Transverse colon (tissue), 4 donors: Measurements from ENCODE around the gene CATSPERE. TPM values are rescaled to one million over a fixed set of nuclear protein-coding genes. Genes with fewer than 3 reads are reported as not detected.
"Not testable (repeated sequence)": the region's sequence is repeated elsewhere in the genome, so short reads cannot be mapped to it uniquely, and the experiment has no call there.

Source experiments
- DNase-seq: peaks from one replicate; pipeline ENCODE4 v3.0.0-alpha.2; 2019
- H3K27ac ChIP-seq, 4 donors: fragments of 200-600 bp; sonication (generic); 2 replicates each; pipeline ENCODE4 v1.5.1; 2016 to 2018; ENCODE audit warnings: inconsistent platforms in 4 of 4
- H3K27me3 ChIP-seq: fragments of 200-600 bp; sonication (generic); 2 replicates; pipeline ENCODE4 v1.5.1; 2017; ENCODE audit warnings: inconsistent platforms
- H3K36me3 ChIP-seq, 4 donors: fragments of 200-600 bp; sonication (generic); 2 replicates each; pipeline ENCODE4 v1.5.1; 2017 to 2019; ENCODE audit warnings: inconsistent platforms in 4 of 4
- H3K4me1 ChIP-seq, 4 donors: fragments of 200-600 bp; sonication (generic); 2 replicates each; pipeline ENCODE4 v1.5.1; 2017 to 2020; ENCODE audit warnings: inconsistent platforms in 4 of 4
- H3K4me3 ChIP-seq, 4 donors: fragments of 200-600 bp; sonication (generic); 1 replicate in 1 of 4; 2 replicates in 3 of 4; pipeline versions ENCODE4 v1.5.1 to v1.6.1; 2017 to 2019; ENCODE audit warnings: inconsistent platforms in 4 of 4
- H3K9me3 ChIP-seq, 2 donors: fragments of 200-600 bp; sonication (generic); 2 replicates each; pipeline ENCODE4 v1.5.1; 2017 to 2019; ENCODE audit warnings: inconsistent platforms in 2 of 2
- EP300 ChIP-seq: sonication (generic); formaldehyde crosslinking; IDR thresholded peaks from one replicate; pipeline ENCODE4 v1.6.1; 2017; ENCODE audit warnings: antibody characterized with exemption, low read depth
- POLR2A ChIP-seq: fragments of 450-650 bp; IDR thresholded peaks from one replicate; pipeline ENCODE4 v1.6.1; 2016; ENCODE audit warnings: antibody characterized with exemption, mild to moderate bottlenecking, moderate library complexity
- POLR2AphosphoS5 ChIP-seq, 3 donors: sonication (generic); formaldehyde crosslinking; IDR thresholded peaks; one replicate each; pipeline ENCODE4 v1.6.1; 2016; ENCODE audit warnings: antibody characterized with exemption in 3 of 3
- WGBS, 2 donors: methylation state at CpG; one replicate each; pipeline ENCODE4 v1.1.5; 2018; ENCODE audit warnings: low coverage in 1 of 2; 5-methylcytosine and 5-hydroxymethylcytosine counted together
- in situ Hi-C, 4 donors: fragments of 200-750 bp; cut with MboI; loops; one replicate each; pipeline versions ENCODE4 v1.15.0 to v1.15.1; 2017; ENCODE audit warnings: low sequenced_read_pairs in 3 of 4, low pct_ligation_motif_present in 1 of 4, low pct_unique_long_range_greater_than_20kb in 1 of 4
- intact Hi-C: fragments of 100-400 bp; cut with DNase I; formaldehyde crosslinking; loops from one replicate; pipeline ENCODE4 v1.15.1; 2023; ENCODE audit warnings: low total_unique reads
- total RNA-seq, 4 donors: library from RNA; depleted of rRNA; stranded (reverse); fragments of >200 nt; gene quantifications; one replicate each; pipeline ENCODE4 v1.1.0, GENCODE V29; 2016
- TF ChIP-seq, protein P1 (sequence below), 5 experiments: fragments of 200-600 bp in 3 of 5; fragments of 450-650 bp in 2 of 5; sonication (generic) in 3 of 5; IDR thresholded peaks; 1 replicate in 2 of 5; 2 replicates in 3 of 5; pipeline ENCODE4 v1.5.1; 2016 to 2017; ENCODE audit warnings: antibody characterized with exemption in 5 of 5, inconsistent platforms in 3 of 5, mild to moderate bottlenecking in 2 of 5, moderate library complexity in 1 of 5

The CATSPERE gene
- total RNA-seq, 4 donors from 2014 or later = 0.55 to 2.7 TPM; not detected in 2

- no peak for TF ChIP-seq POLR2A
- TF ChIP-seq, protein P1, sequence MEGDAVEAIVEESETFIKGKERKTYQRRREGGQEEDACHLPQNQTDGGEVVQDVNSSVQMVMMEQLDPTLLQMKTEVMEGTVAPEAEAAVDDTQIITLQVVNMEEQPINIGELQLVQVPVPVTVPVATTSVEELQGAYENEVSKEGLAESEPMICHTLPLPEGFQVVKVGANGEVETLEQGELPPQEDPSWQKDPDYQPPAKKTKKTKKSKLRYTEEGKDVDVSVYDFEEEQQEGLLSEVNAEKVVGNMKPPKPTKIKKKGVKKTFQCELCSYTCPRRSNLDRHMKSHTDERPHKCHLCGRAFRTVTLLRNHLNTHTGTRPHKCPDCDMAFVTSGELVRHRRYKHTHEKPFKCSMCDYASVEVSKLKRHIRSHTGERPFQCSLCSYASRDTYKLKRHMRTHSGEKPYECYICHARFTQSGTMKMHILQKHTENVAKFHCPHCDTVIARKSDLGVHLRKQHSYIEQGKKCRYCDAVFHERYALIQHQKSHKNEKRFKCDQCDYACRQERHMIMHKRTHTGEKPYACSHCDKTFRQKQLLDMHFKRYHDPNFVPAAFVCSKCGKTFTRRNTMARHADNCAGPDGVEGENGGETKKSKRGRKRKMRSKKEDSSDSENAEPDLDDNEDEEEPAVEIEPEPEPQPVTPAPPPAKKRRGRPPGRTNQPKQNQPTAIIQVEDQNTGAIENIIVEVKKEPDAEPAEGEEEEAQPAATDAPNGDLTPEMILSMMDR (IDR thresholded peaks at IDR 0.05) = no peak
- TF ChIP-seq POLR2AphosphoS5 (IDR thresholded peaks at IDR 0.05) = no peak
- no peak for TF ChIP-seq EP300
- no peaks in the 10 kb centered on the region for H3K27me3 ChIP-seq
- H3K27ac ChIP-seq = no peak overlapping the region
Observed at GRCh38 chr1:244665771-244666217, 204.7 kb downstream of the CATSPERE start.

DNA sequence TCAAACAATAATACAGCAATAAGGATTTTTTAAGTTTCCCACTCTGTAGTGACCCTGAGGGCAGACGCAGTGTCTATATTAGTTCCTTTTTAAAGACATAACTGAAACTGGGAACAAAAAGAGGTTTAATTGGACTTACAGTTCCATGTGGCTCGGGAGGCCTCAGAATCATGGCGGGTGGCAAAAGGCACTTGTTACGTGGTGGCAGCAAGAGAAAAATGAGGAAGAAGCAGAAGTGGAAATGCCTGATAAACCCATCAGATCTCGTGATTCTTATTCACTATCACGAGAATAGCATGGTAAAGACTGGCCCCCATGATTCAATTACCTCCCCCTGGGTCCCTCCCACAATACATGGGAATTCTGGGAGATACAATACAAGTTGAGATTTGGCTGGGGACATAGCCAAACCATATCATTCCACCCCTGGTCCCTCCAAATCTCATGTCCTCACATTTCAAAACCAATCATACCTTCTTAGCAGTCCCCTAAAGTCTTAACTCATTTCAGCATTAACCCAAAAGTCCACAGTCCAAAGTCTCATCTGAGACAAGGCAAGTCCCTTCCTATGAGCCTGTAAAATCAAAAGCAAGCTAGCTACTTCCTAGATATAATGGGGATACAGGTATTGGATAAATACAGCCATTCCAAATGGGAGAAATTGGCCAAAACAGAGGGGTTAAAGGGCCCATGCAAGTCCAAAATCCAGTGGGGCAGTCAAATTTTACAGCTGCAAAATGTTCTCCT is 205.8 kb downstream of the CATSPERE start:
- WGBS, 2 donors = 79 to 92% methylated on average over 6 of the region's 6 CpGs
- H3K9me3 ChIP-seq, H3K27me3 ChIP-seq, intact Hi-C loops, H3K27ac ChIP-seq, in situ Hi-C loops, H3K4me3 ChIP-seq, DNase-seq, H3K36me3 ChIP-seq: not testable (repeated sequence)
- H3K4me1 ChIP-seq = peaks cover 0 to 24% (median 8%) of the 10 kb centered on the region in 4 donors

More at GRCh38 chr1:244665771-244666217, 204.7 kb downstream of the CATSPERE start:
- H3K9me3 ChIP-seq = no peaks in the 10 kb centered on the region
- H3K4me1 ChIP-seq = peaks cover 0 to 24% (median 8%) of the 10 kb centered on the region in 4 donors
- in situ Hi-C loops (no loop called here), intact Hi-C loops (no loop called here)
- no peaks in the 10 kb centered on the region for H3K36me3 ChIP-seq
- H3K4me3 ChIP-seq = no peak overlapping the region
- 54 to 69% methylated on average over 4 of the region's 4 CpGs for WGBS, 2 donors
- DNase-seq = no peak

DNA sequence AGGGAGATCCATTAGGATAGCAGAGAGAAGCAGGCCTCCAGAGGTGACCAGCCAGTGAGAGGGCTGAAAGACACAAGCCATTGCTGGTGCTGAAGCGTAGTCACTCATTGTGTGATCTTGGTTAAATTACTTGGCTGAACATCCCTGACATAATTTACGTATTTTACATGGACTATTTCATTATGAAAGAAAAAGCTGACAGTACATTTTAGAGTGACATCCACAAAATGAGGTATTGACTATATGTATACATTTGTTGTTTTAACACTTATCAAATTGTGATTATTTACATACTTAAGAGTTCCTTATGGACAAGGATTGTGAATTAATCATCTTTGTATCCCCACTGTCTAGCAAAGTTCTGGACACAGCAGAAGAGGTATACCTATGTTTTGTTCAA is 206.7 kb downstream of the CATSPERE start:
- intact Hi-C loops = no loop called here

DNA sequence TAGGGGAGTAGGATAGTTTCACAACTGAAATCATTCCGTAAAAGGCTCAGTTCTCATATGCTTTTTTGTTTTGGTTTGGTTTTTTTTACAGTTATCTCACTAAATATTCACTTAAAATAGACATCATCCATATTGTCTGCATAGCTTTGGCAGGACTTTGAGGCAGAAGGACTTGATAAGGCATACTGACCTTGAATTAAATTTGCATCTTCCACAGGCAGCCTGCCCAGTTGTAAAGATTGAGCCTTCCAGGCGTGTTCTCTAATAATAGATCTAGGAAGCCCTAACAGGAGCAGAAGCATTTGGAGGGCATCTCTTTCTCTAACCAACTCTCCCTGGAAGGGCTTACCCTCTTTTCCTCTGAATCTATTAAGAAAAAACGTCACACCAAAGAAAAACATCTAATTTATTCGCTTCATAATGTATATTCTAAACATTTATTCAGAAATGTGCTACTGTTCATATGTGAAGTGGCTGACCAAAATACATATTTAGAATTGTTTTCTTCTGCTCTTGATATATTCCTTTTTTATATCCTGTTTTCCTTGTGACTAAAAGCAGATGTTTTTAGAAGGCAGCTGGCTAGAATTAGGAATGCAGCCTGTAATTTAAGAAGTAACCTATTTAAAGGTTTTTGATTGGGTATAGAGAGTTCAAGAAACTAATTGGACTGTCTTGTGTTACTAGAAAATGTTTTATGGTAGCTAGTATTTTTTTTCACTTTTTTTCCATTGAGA is 212.0 kb downstream of the CATSPERE start:
- Histone ChIP-seq H3K27ac (peak overlapping the region; percentile 17 to 66 (median 58)), H3K36me3 (peaks cover 0 to 4% (median 0%) of the 10 kb centered on the region in 4 donors), H3K4me1 (peaks cover 0 to 11% (median 2%) of the 10 kb centered on the region in 4 donors), H3K9me3 (no peaks in the 10 kb centered on the region), H3K27me3 (no peaks in the 10 kb centered on the region), H3K4me3 (no peak overlapping the region)
- DNase-seq = no peak
- 47 to 48% methylated on average over 3 to 4 of the region's 4 CpGs for WGBS, 2 donors
- intact Hi-C loops = no loop called here
- in situ Hi-C loops = no loop called here
- TF ChIP-seq POLR2A = no peak
- no peak for TF ChIP-seq POLR2AphosphoS5 (IDR thresholded peaks at IDR 0.05)
- TF ChIP-seq EP300 = no peak
- TF ChIP-seq, protein P1 (IDR thresholded peaks at IDR 0.05) = no peak

More for the DNA sequence above, 206.7 kb downstream of the CATSPERE start:
- Histone ChIP-seq H3K36me3 (no peaks in the 10 kb centered on the region), H3K27me3 (no peaks in the 10 kb centered on the region), H3K4me3 (no peak overlapping the region), H3K4me1 (peaks cover 0 to 21% (median 4%) of the 10 kb centered on the region in 4 donors), H3K9me3 (no peaks in the 10 kb centered on the region), H3K27ac (no peak overlapping the region)
- TF ChIP-seq POLR2AphosphoS5 (IDR thresholded peaks at IDR 0.05) (no peak), POLR2A (no peak), EP300 (no peak)
- TF ChIP-seq, protein P1 (IDR thresholded peaks at IDR 0.05) = no peak
- in situ Hi-C loops = no loop called here
- no peak for DNase-seq
- WGBS, 2 donors = 67 to 99% methylated on average over 1 to 2 of the region's 2 CpGs
